H9 (cell line): ENCODE results near the gene FOXD2. TPM values are rescaled to one million over a fixed set of nuclear protein-coding genes. Genes with fewer than 3 reads are reported as not detected.

Experiments
- DNase-seq: peaks from one replicate; pipeline ENCODE4 v3.0.0-alpha.2; 2017
- H2AFZ ChIP-seq: one replicate; pipeline ENCODE4 v1.6.1; 2013; ENCODE audit warnings: mild to moderate bottlenecking, low read length, control low read depth, moderate library complexity
- H2AK5ac ChIP-seq: 2 replicates; pipeline ENCODE4 v1.6.1; 2013; ENCODE audit warnings: low read length, control low read depth, mixed read lengths; ENCODE audit not compliant: insufficient read length
- H2BK120ac ChIP-seq: one replicate; pipeline ENCODE4 v1.6.1; 2013; ENCODE audit warnings: low read depth, mild to moderate bottlenecking, low read length, control low read depth, inconsistent platforms; ENCODE audit not compliant: poor library complexity, severe bottlenecking
- H2BK12ac ChIP-seq: 2 replicates; pipeline ENCODE4 v1.6.1; 2013; ENCODE audit warnings: low read length, control low read depth, mixed read lengths, low read depth; ENCODE audit not compliant: insufficient read length
- H2BK15ac ChIP-seq: 2 replicates; pipeline ENCODE4 v1.6.1; 2013; ENCODE audit warnings: low read depth, low read length, control low read depth
- H2BK20ac ChIP-seq: one replicate; pipeline ENCODE4 v1.6.1; 2013; ENCODE audit warnings: low read depth, mild to moderate bottlenecking, low read length, control low read depth, inconsistent platforms; ENCODE audit not compliant: poor library complexity, severe bottlenecking
- H2BK5ac ChIP-seq: 2 replicates; pipeline ENCODE4 v1.6.1; 2013; ENCODE audit warnings: low read length, control low read depth, mixed read lengths; ENCODE audit not compliant: insufficient read length
- H3K14ac ChIP-seq: 2 replicates; pipeline ENCODE4 v1.6.1; 2013; ENCODE audit warnings: low read length, control low read depth; ENCODE audit not compliant: insufficient read depth
- H3K18ac ChIP-seq: 2 replicates; pipeline ENCODE4 v1.6.1; 2013; ENCODE audit warnings: low read depth, mild to moderate bottlenecking, mixed read lengths, low read length, control low read depth; ENCODE audit not compliant: insufficient read length
- H3K23ac ChIP-seq: 2 replicates; pipeline ENCODE4 v1.6.1; 2013; ENCODE audit warnings: low read length, control low read depth, mixed read lengths, low read depth; ENCODE audit not compliant: insufficient read length
- H3K23me2 ChIP-seq: 2 replicates; pipeline ENCODE4 v1.6.1; 2013; ENCODE audit warnings: low read depth, mild to moderate bottlenecking, mixed read lengths, low read length, control low read depth; ENCODE audit not compliant: insufficient read length, poor library complexity, severe bottlenecking
- H3K27ac ChIP-seq: 2 replicates; pipeline ENCODE4 v1.5.1; 2013; ENCODE audit warnings: low read length, control low read depth, mixed read lengths, low read depth; ENCODE audit not compliant: insufficient read length
- H3K27me3 ChIP-seq: 2 replicates; pipeline ENCODE4 v1.6.1; 2013; ENCODE audit warnings: low read length, control low read depth, inconsistent platforms; ENCODE audit not compliant: insufficient read depth
- H3K4ac ChIP-seq: 2 replicates; pipeline ENCODE4 v1.6.1; 2013; ENCODE audit warnings: low read depth, mild to moderate bottlenecking, control low read depth, inconsistent platforms, low read length, moderate library complexity
- H3K4me1 ChIP-seq: 2 replicates; pipeline ENCODE4 v1.6.1; 2013; ENCODE audit warnings: low read length, control low read depth, inconsistent platforms; ENCODE audit not compliant: insufficient read depth
- H3K4me2 ChIP-seq: 2 replicates; pipeline ENCODE4 v1.6.1; 2013; ENCODE audit warnings: low read length, control low read depth, mixed read lengths; ENCODE audit not compliant: insufficient read length, insufficient read depth
- H3K56ac ChIP-seq: 2 replicates; pipeline ENCODE4 v1.6.1; 2013; ENCODE audit warnings: low read depth, mild to moderate bottlenecking, mixed read lengths, low read length, control low read depth; ENCODE audit not compliant: insufficient read length
- H3K79me1 ChIP-seq: 2 replicates; pipeline ENCODE4 v1.6.1; 2013; ENCODE audit warnings: low read depth, mild to moderate bottlenecking, moderate library complexity, low read length, control low read depth, inconsistent platforms; ENCODE audit not compliant: insufficient read depth, poor library complexity, severe bottlenecking
- H3K79me2 ChIP-seq: 2 replicates; pipeline ENCODE4 v1.6.1; 2013; ENCODE audit warnings: low read length, control low read depth, inconsistent platforms; ENCODE audit not compliant: insufficient read depth
- H3K9ac ChIP-seq: 2 replicates; pipeline ENCODE4 v1.6.1; 2013; ENCODE audit warnings: low read length, control low read depth, mixed read lengths; ENCODE audit not compliant: insufficient read length; ENCODE audit errors: extremely low read depth
- H3K9me3 ChIP-seq: one replicate; pipeline ENCODE4 v1.6.1; 2013; ENCODE audit warnings: low read depth, low read length, inconsistent platforms; ENCODE audit not compliant: control insufficient read depth
- H3T11ph ChIP-seq: one replicate; pipeline ENCODE4 v1.6.1; 2013; ENCODE audit warnings: mild to moderate bottlenecking, low read length, control low read depth, inconsistent platforms
- H4K20me1 ChIP-seq: one replicate; pipeline ENCODE4 v1.6.1; 2013; ENCODE audit not compliant: control insufficient read depth, insufficient read length, insufficient read depth
- H4K5ac ChIP-seq: 2 replicates; pipeline ENCODE4 v1.6.1; 2013; ENCODE audit warnings: low read depth, mild to moderate bottlenecking, mixed read lengths, low read length, control low read depth; ENCODE audit not compliant: insufficient read length
- H4K8ac ChIP-seq: replicated peaks from 2 replicates; pipeline ENCODE4 v1.6.1; 2013; ENCODE audit warnings: low read length, control low read depth, mixed read lengths, low read depth; ENCODE audit not compliant: insufficient read length
- H4K91ac ChIP-seq: 2 replicates; pipeline ENCODE4 v1.6.1; 2013; ENCODE audit warnings: low read depth, mild to moderate bottlenecking, moderate library complexity, mixed read lengths, low read length, control low read depth; ENCODE audit not compliant: insufficient read length
- H3K27ac Mint-ChIP-seq, 3 experiments: 2 replicates in 2 of 3; 3 replicates in 1 of 3; pipeline ENCODE4 v1.8.0; 2020 to 2021; ENCODE audit warnings: mixed read lengths in 3 of 3, mild to moderate bottlenecking in 1 of 3, moderate library complexity in 1 of 3
- H3K27me3 Mint-ChIP-seq: 2 replicates; pipeline ENCODE4 v1.8.0; 2021; ENCODE audit warnings: low read depth, mild to moderate bottlenecking, moderate library complexity, mixed read lengths
- H3K36me3 Mint-ChIP-seq, 3 experiments: 2 replicates in 2 of 3; 3 replicates in 1 of 3; pipeline ENCODE4 v1.8.0; 2020 to 2021; ENCODE audit warnings: low read depth in 3 of 3, mixed read lengths in 3 of 3; ENCODE audit not compliant: insufficient read depth in 1 of 3
- H3K4me1 Mint-ChIP-seq, 2 experiments: 2 replicates each; pipeline ENCODE4 v1.8.0; 2020; ENCODE audit warnings: mixed read lengths in 2 of 2
- H3K4me3 Mint-ChIP-seq, 2 experiments: 2 replicates in 1 of 2; 3 replicates in 1 of 2; pipeline ENCODE4 v1.8.0; 2020 to 2021; ENCODE audit warnings: mild to moderate bottlenecking in 2 of 2, mixed read lengths in 2 of 2, moderate library complexity in 1 of 2
- H3K9me3 Mint-ChIP-seq, 2 experiments: 2 replicates in 1 of 2; 3 replicates in 1 of 2; pipeline ENCODE4 v1.8.0; 2020; ENCODE audit warnings: mild to moderate bottlenecking in 2 of 2, mixed read lengths in 2 of 2, moderate library complexity in 1 of 2
- CTCF ChIP-seq: fragments of 200-600 bp; sonication (generic); conservative IDR thresholded peaks from 3 replicates; pipeline ENCODE4 v1.8.0; 2021; ENCODE audit warnings: antibody characterized with exemption, mild to moderate bottlenecking
- total RNA-seq: library from RNA; stranded (reverse); gene quantifications from 2 replicates; pipeline ENCODE4 v1.2.1, GENCODE V29; 2021

The FOXD2 gene
- total RNA-seq, 1 experiment from 2014 or later, result not detected

- TF ChIP-seq CTCF, result no peak
- Histone ChIP-seq H3K79me1 (no peaks in the 10 kb centered on the region), H3K4ac (no peak overlapping the region), H3K9me3 (no peaks in the 10 kb centered on the region), H3K9ac (no peak overlapping the region), H2BK20ac (no peak overlapping the region), H3K27ac (no peak overlapping the region), H3K4me1 (peaks cover 11% of the 10 kb centered on the region; the same call in 1 of the 2 replicates), H4K91ac (no peak overlapping the region), H2AFZ (no peak overlapping the region), H4K5ac (no peak overlapping the region), H4K8ac (no peak overlapping the region), H2BK5ac (no peak overlapping the region), H3K4me2 (no peak overlapping the region), H3K14ac (no peak overlapping the region), H2BK15ac (no peak overlapping the region), H2BK120ac (no peak overlapping the region), H4K20me1 (no peaks in the 10 kb centered on the region), H2BK12ac (no peak overlapping the region), H3K23me2 (no peaks in the 10 kb centered on the region), H2AK5ac (no peak overlapping the region), H3K27me3 (no peaks in the 10 kb centered on the region; the same call in 1 of the 2 replicates), H3K18ac (no peak overlapping the region), H3K56ac (no peak overlapping the region), H3T11ph (no peak overlapping the region), H3K79me2 (no peaks in the 10 kb centered on the region), H3K23ac (no peak overlapping the region)
- Mint-ChIP-seq H3K27me3 (peaks cover 79% of the 10 kb centered on the region), H3K4me3 (peak overlapping the region in 1 of 2 experiments; percentile 48; a peak in 2 of 5 replicates), H3K27ac (no peak overlapping the region), H3K9me3 (no peaks in the 10 kb centered on the region; a peak in 1 of 5 replicates), H3K36me3 (no peaks in the 10 kb centered on the region), H3K4me1 (peaks cover 27 to 34% of the 10 kb centered on the region in 2 experiments)
- DNase-seq, result no peak
These were observed 22.6 kb downstream of the FOXD2 start for GRCh38 chr1:47460456-47460855.
